Heart right ventricle (tissue), 16 donors: ENCODE results near the gene MYO5C. TPM values are rescaled to one million over a fixed set of nuclear protein-coding genes. Genes with fewer than 3 reads are reported as not detected.

Source experiments
- ATAC-seq, 8 donors: fragments of 200-7000 bp; cut with Tn5 transposase; one replicate each; pipeline ENCODE4 v1.9.1; 2020; ENCODE audit warnings: mild to moderate bottlenecking in 8 of 8, moderate library complexity in 8 of 8, moderate number of reproducible peaks in 1 of 8
- DNase-seq, 2 donors: peaks; one replicate each; pipeline ENCODE4 v3.0.0-alpha.2; 2020
- H3K27ac ChIP-seq, 10 donors: fragments of 200-600 bp; sonication (generic) in 2 of 10; one replicate each; pipeline versions ENCODE4 v1.5.0 to v1.8.0; 2020 to 2022; ENCODE audit warnings: mild to moderate bottlenecking in 3 of 10
- H3K27me3 ChIP-seq, 7 donors: fragments of 200-600 bp; one replicate each; pipeline ENCODE4 v1.8.0; 2021 to 2022; ENCODE audit warnings: mild to moderate bottlenecking in 2 of 7
- H3K36me3 ChIP-seq, 9 donors: fragments of 200-600 bp; sonication (generic) in 1 of 9; one replicate each; pipeline versions ENCODE4 v1.5.0 to v1.8.0; 2020 to 2022; ENCODE audit warnings: mild to moderate bottlenecking in 2 of 9
- H3K4me1 ChIP-seq, 9 donors: fragments of 200-600 bp; sonication (generic) in 1 of 9; one replicate each; pipeline versions ENCODE4 v1.5.0 to v1.8.0; 2020 to 2022; ENCODE audit warnings: mild to moderate bottlenecking in 4 of 9
- H3K4me3 ChIP-seq, 10 donors: fragments of 200-600 bp; sonication (generic) in 2 of 10; one replicate each; pipeline versions ENCODE4 v1.5.0 to v1.8.0; 2020 to 2022; ENCODE audit warnings: mild to moderate bottlenecking in 7 of 10, moderate library complexity in 2 of 10
- H3K9me3 ChIP-seq, 11 donors: fragments of 200-600 bp in 10 of 11; sonication (generic) in 2 of 11; one replicate each; pipeline versions ENCODE4 v1.5.0 to v1.8.0; 2013 to 2022; ENCODE audit warnings: mild to moderate bottlenecking in 2 of 11, control low read depth in 1 of 11, moderate library complexity in 1 of 11
- WGBS, 2 donors: extraction: QIAGEN DNeasy Blood & Tissue Kit; methylation state at CpG; one replicate each; pipeline ENCODE4 v1.1.7; 2013; ENCODE audit warnings: inconsistent platforms in 1 of 2; 5-methylcytosine and 5-hydroxymethylcytosine counted together
- intact Hi-C, 10 donors: fragments of 100-400 bp; cut with DNase I; formaldehyde crosslinking; loops; one replicate each; pipeline versions ENCODE4 v1.11.1 to v1.14.2; 2022
- polyA plus RNA-seq, 2 donors: library from polyadenylated mRNA; stranded (reverse); fragments of 200-250 nt; gene quantifications; one replicate each; pipeline ENCODE4 v1.2.3, GENCODE V29; 2013
- total RNA-seq, 10 donors: library from RNA; stranded (reverse); fragmentation: NEBNext Ultra II Directional in 3 of 10; extraction: Animal tissue kit (Norgen Biotek cat#: 25700) in 3 of 10; gene quantifications; one replicate each; pipeline versions ENCODE4 v1.2.1 to v1.2.4, GENCODE V29; 2021 to 2023
- TF ChIP-seq, protein P1 (sequence below), 9 donors: fragments of 200-600 bp; sonication (generic) in 2 of 9; IDR thresholded peaks; one replicate each; pipeline versions ENCODE4 v1.5.0 to v1.8.0; 2021 to 2022; ENCODE audit warnings: antibody characterized with exemption in 9 of 9, mild to moderate bottlenecking in 5 of 9, moderate library complexity in 1 of 9
- donor health status: Arrhythmogenic right ventricular cardiomyopathy.
- donor health status: ischemic (EF 13 %, LVEDD 7.1; RV severe dilation, severe dysfunction).
- donor health status: healthy with polysubstance abuse.
- donor health status: DM: no; HTN: yes; CAD: no.
- donor health status: DM: no; HTN: no; CAD: no.
- donor health status: ischemic (EF 25% LVEDD 6.9; RV normal size, moderate dysfunction).
- donor health status: ischemic (EF 25% LVEDD 5.7; RV mildly dilated, moderate dysfunction).
- donor health status: healthy.
- donor health status: DM: yes; HTN: yes; CAD: no.
- donor health status: Ischemic cardiomyopathy.
- donor health status: ischemic (EF 35%, LVEDD 5.7; RV mildly dilated, moderate dysfunction).
- donor health status: nonischemic (EF 11% LVEDD 7.7; RV severe dilation, severe dysfunction).
- donor health status: DM: yes; HTN: yes; CAD: no.
- donor health status: PGD.
- donor health status: ischemic (EF 29% LVEDD 5.4; RV normal size, mild dysfunction).
- donor health status: nonischemic (EF 23%, LVEDD 6.1; RV moderate dilation, normal function).

Gene MYO5C
- total and polyA plus RNA-seq, 12 donors, result 0.75 to 3.5 (median 2.1) TPM

DNA sequence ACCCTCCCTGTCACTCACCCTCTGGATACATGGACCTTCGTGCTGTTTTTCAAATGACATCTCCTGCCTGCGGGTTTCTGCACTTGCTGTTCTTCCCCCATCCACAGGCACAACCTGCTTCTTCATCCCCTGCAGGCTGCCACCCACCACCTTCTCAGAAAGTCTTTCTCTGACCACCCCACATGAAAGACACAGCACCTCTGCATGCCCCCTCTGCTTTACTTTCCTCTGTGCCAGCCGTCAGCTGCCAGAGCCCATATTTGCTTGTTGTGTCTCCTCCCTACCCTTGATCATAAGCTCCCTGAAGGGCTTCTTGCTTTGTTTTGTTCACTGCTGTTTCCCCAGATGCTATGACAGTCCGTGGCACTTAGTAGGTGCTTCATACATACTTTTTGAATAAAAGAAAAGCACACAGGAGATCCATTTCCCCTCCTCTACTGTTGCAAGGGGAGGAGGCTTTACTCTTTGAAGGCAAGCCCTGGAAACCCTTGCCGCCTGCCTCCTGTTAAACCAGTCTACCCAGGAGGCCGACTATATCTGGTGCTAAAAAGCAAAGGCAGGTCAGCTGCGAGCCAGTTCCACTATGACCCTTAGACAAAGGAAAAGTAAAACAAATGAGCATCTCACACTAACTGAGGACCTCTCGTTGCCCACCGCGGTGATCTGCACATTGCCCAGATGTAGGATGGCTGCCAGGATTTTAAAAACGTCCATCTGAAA is 31.9 kb downstream of the MYO5C start:
- H3K9me3 ChIP-seq, result no peaks in the 10 kb centered on the region
- 83 to 86% methylated on average over 11 of the region's 11 CpGs for WGBS, 2 donors
- no peak for ATAC-seq
- no peak overlapping the region for H3K27ac ChIP-seq
- intact Hi-C loops, result loop anchor here in 4 of 10 donors (5.0 to 10.0 kb wide), 4 partner anchors 34 to 469 kb away; partner anchors contain the start of gene MYO5C (in 1 of the 4)
- peaks cover 0 to 12% (median 0%) of the 10 kb centered on the region in 9 donors for H3K36me3 ChIP-seq
- no peaks in the 10 kb centered on the region for H3K27me3 ChIP-seq
- TF ChIP-seq, protein P1, sequence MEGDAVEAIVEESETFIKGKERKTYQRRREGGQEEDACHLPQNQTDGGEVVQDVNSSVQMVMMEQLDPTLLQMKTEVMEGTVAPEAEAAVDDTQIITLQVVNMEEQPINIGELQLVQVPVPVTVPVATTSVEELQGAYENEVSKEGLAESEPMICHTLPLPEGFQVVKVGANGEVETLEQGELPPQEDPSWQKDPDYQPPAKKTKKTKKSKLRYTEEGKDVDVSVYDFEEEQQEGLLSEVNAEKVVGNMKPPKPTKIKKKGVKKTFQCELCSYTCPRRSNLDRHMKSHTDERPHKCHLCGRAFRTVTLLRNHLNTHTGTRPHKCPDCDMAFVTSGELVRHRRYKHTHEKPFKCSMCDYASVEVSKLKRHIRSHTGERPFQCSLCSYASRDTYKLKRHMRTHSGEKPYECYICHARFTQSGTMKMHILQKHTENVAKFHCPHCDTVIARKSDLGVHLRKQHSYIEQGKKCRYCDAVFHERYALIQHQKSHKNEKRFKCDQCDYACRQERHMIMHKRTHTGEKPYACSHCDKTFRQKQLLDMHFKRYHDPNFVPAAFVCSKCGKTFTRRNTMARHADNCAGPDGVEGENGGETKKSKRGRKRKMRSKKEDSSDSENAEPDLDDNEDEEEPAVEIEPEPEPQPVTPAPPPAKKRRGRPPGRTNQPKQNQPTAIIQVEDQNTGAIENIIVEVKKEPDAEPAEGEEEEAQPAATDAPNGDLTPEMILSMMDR (IDR thresholded peaks at IDR 0.05), result no peak
- no peak for DNase-seq
- H3K4me1 ChIP-seq, result peaks cover 0 to 21% (median 19%) of the 10 kb centered on the region in 9 donors
- H3K4me3 ChIP-seq, result no peak overlapping the region

DNA sequence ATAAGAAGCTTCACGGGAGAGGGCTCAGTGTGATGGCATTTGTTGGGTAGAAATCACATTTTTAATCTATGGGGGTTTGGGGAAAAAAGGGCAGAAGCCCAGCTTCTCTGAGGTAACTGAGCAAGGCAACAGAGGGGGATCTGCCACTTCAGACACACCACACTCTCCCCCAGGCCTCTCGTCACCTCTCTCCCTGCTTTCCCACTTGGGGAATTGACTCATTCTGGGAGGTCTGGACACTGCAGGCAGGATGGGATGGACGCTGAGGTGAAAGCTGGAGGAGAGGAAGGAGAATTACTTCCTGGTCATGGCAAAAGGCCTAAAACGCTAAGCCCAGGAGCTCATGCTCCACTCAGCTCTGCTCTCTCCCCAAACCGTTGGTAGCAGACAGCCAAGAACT is 33.2 kb downstream of the MYO5C start:
- H3K4me3 ChIP-seq, result no peak overlapping the region
- no peaks in the 10 kb centered on the region for H3K27me3 ChIP-seq
- peaks cover 0 to 28% (median 24%) of the 10 kb centered on the region in 9 donors for H3K4me1 ChIP-seq
- H3K9me3 ChIP-seq, result no peaks in the 10 kb centered on the region
- 66 to 68% methylated on average over 5 of the region's 5 CpGs for WGBS, 2 donors
- peaks cover 0 to 6% (median 0%) of the 10 kb centered on the region in 9 donors for H3K36me3 ChIP-seq
- peak overlapping the region in 9 of 10 donors; percentile 15 to 79 (median 58) for H3K27ac ChIP-seq
- intact Hi-C loops, result loop anchor here in 4 of 10 donors (5.0 to 10.0 kb wide), 4 partner anchors 35 to 470 kb away; partner anchors contain the start of gene MYO5C (in 1 of the 4)
- TF ChIP-seq, protein P1 (IDR thresholded peaks at IDR 0.05), result no peak
- DNase-seq (no peak), ATAC-seq (no peak)

DNA sequence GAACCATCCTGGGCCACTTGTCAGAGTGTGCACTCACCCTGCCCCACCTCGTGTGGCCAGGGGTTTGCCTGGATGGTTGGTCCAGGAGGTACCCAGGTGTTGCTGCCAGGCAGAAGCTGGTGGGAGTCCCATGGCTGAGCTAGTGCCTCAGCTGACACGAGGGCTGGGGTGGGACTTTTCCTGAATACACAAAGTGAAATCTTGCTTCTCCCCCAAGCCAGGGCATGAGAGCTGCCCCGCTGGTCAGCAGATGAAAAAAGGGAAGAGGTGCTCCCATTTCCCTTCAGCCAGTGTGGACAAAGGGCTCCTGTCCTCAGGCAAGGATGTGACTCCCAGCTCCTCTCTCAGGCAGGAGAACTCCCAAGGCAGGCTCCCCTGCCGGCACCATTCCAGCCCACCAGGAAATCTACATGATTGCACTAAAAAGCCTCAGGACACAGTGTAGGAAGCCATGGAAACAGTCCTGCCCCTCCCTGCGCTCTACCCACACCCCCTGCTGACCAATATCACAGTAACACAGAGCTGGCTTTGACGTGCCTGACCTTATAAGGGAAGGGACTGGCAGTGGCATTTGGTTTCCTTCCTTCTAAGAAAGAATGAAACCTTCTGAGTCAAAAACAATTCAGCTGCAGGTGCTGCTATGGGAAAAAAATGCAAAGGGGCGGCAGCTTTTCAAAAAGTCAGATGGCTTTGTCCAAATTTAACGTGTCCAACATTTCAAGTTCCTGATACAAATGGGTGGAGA is 33.9 kb downstream of the MYO5C start:
- H3K27me3 ChIP-seq, result no peaks in the 10 kb centered on the region
- TF ChIP-seq, protein P1 (IDR thresholded peaks at IDR 0.05), result peak in 4 of 9 donors; percentile 24 to 32 (median 28)
- no peaks in the 10 kb centered on the region for H3K9me3 ChIP-seq
- peak; percentile 40 to 79 for DNase-seq
- H3K4me3 ChIP-seq, result no peak overlapping the region
- H3K36me3 ChIP-seq, result peaks cover 0 to 2% (median 0%) of the 10 kb centered on the region in 9 donors
- WGBS, 2 donors, result 25 to 28% methylated on average over 8 of the region's 8 CpGs
- peaks cover 0 to 35% (median 30%) of the 10 kb centered on the region in 9 donors for H3K4me1 ChIP-seq
- ATAC-seq, result peak; percentile 84 to 96 (median 94)
- intact Hi-C loops, result loop anchor here in 4 of 10 donors (5.0 to 10.0 kb wide), 4 partner anchors 36 to 471 kb away; partner anchors contain the start of gene MYO5C (in 1 of the 4)
- H3K27ac ChIP-seq, result peak overlapping the region in 9 of 10 donors; percentile 37 to 79 (median 59)

DNA sequence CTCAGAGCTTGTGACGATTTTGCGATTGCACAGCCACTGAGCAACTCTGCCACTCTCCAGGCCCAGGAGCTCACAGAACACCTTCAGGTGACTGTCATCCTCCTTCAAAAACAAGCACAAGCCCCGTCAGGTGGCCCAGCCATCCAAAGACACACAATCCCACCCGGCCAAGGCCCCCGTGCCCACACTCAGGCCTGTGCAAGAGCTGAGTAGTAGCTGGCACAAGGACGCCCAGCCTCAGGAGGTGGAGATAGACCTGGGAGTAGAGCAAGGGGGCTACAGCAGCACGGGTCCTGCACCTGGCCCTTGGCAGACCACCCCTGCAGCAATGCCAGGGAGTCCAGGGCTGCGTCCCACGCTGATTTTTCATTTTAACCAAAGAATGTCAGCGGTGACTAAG is 34.6 kb downstream of the MYO5C start:
- no peaks in the 10 kb centered on the region for H3K27me3 ChIP-seq
- H3K4me1 ChIP-seq, result peaks cover 0 to 40% (median 34%) of the 10 kb centered on the region in 9 donors
- no peaks in the 10 kb centered on the region for H3K9me3 ChIP-seq
- DNase-seq, result no peak
- no peak for ATAC-seq
- intact Hi-C loops, result loop anchor here in 4 of 10 donors (5.0 to 10.0 kb wide), 4 partner anchors 36 to 471 kb away; partner anchors contain the start of gene MYO5C (in 1 of the 4)
- H3K36me3 ChIP-seq, result peaks cover 0 to 1% (median 0%) of the 10 kb centered on the region in 9 donors
- H3K27ac ChIP-seq, result peak overlapping the region in 8 of 10 donors; percentile 37 to 79 (median 60)
- H3K4me3 ChIP-seq, result no peak overlapping the region
- TF ChIP-seq, protein P1 (IDR thresholded peaks at IDR 0.05), result no peak
- 94 to 98% methylated on average over 10 of the region's 10 CpGs for WGBS, 2 donors
